KOPT-K1 (cell line): Measurements from ENCODE around the gene ARHGEF28.

ENCODE experiments used
- H3K27ac ChIP-seq: fragments of 200-600 bp; sonication (generic); 2 replicates; pipeline ENCODE4 v1.5.1; 2016; ENCODE audit warnings: antibody characterized with exemption, mild to moderate bottlenecking, low read depth, low read length; ENCODE audit not compliant: poor library complexity, severe bottlenecking
- H3K36me3 ChIP-seq: fragments of 200-600 bp; sonication (generic); 2 replicates; pipeline ENCODE4 v1.5.1; 2017; ENCODE audit warnings: antibody characterized with exemption, mild to moderate bottlenecking, low read length, moderate library complexity; ENCODE audit not compliant: insufficient read depth
- H3K9me3 ChIP-seq: fragments of 200-600 bp; sonication (generic); 2 replicates; pipeline ENCODE4 v1.5.1; 2017; ENCODE audit warnings: antibody characterized with exemption, low read length, mild to moderate bottlenecking; ENCODE audit not compliant: insufficient read depth, poor library complexity, severe bottlenecking

The ARHGEF28 gene

GRCh38 chr5:73858776-73859175, 232.8 kb downstream of the ARHGEF28 start:
- H3K36me3 ChIP-seq = no peaks in the 10 kb centered on the region
- H3K9me3 ChIP-seq = no peaks in the 10 kb centered on the region
- no peak overlapping the region for H3K27ac ChIP-seq

- Histone ChIP-seq H3K9me3 (no peaks in the 10 kb centered on the region), H3K36me3 (no peaks in the 10 kb centered on the region), H3K27ac (no peak overlapping the region)
Observed at GRCh38 chr5:73859696-73860095, 233.7 kb downstream of the ARHGEF28 start.

GRCh38 chr5:73861313-73861988, 235.5 kb downstream of the ARHGEF28 start:
- Histone ChIP-seq H3K36me3 (no peaks in the 10 kb centered on the region), H3K27ac (no peak overlapping the region), H3K9me3 (no peaks in the 10 kb centered on the region)

GRCh38 chr5:73862796-73863195, 236.8 kb downstream of the ARHGEF28 start:
- H3K27ac ChIP-seq = no peak overlapping the region
- H3K36me3 ChIP-seq = no peaks in the 10 kb centered on the region
- no peaks in the 10 kb centered on the region for H3K9me3 ChIP-seq

GRCh38 chr5:73863876-73864275, 237.9 kb downstream of the ARHGEF28 start:
- Histone ChIP-seq H3K27ac (no peak overlapping the region), H3K36me3 (no peaks in the 10 kb centered on the region), H3K9me3 (no peaks in the 10 kb centered on the region)

- no peaks in the 10 kb centered on the region for H3K9me3 ChIP-seq
- H3K27ac ChIP-seq = no peak overlapping the region
- H3K36me3 ChIP-seq = no peaks in the 10 kb centered on the region
Observed at GRCh38 chr5:73865315-73865714, 239.3 kb downstream of the ARHGEF28 start.

GRCh38 chr5:73867345-73868335, 241.6 kb downstream of the ARHGEF28 start:
- H3K9me3 ChIP-seq = no peaks in the 10 kb centered on the region
- H3K36me3 ChIP-seq = no peaks in the 10 kb centered on the region
- H3K27ac ChIP-seq = no peak overlapping the region

GRCh38 chr5:73883646-73884045, 257.6 kb downstream of the ARHGEF28 start:
- Histone ChIP-seq H3K9me3 (no peaks in the 10 kb centered on the region), H3K27ac (no peak overlapping the region), H3K36me3 (no peaks in the 10 kb centered on the region)

- no peak overlapping the region for H3K27ac ChIP-seq
- H3K9me3 ChIP-seq = no peaks in the 10 kb centered on the region
- H3K36me3 ChIP-seq = no peaks in the 10 kb centered on the region
Observed at GRCh38 chr5:73887688-73888087, 261.7 kb downstream of the ARHGEF28 start.

GRCh38 chr5:73890569-73890968, 264.6 kb downstream of the ARHGEF28 start:
- H3K27ac ChIP-seq = no peak overlapping the region
- H3K9me3 ChIP-seq = no peaks in the 10 kb centered on the region
- H3K36me3 ChIP-seq = no peaks in the 10 kb centered on the region

- no peak overlapping the region for H3K27ac ChIP-seq
- no peaks in the 10 kb centered on the region for H3K36me3 ChIP-seq
- no peaks in the 10 kb centered on the region for H3K9me3 ChIP-seq
Observed at GRCh38 chr5:73892218-73892617, 266.2 kb downstream of the ARHGEF28 start.

- no peaks in the 10 kb centered on the region for H3K9me3 ChIP-seq
- H3K27ac ChIP-seq = no peak overlapping the region
Observed at GRCh38 chr5:73892806-73893205, 266.8 kb downstream of the ARHGEF28 start.

GRCh38 chr5:73893813-73894212, 267.8 kb downstream of the ARHGEF28 start:
- Histone ChIP-seq H3K9me3 (no peaks in the 10 kb centered on the region), H3K27ac (no peak overlapping the region), H3K36me3 (no peaks in the 10 kb centered on the region)

More at GRCh38 chr5:73892806-73893205, 266.8 kb downstream of the ARHGEF28 start:
- H3K36me3 ChIP-seq = no peaks in the 10 kb centered on the region

- H3K9me3 ChIP-seq = no peaks in the 10 kb centered on the region
- no peaks in the 10 kb centered on the region for H3K36me3 ChIP-seq
- no peak overlapping the region for H3K27ac ChIP-seq
Observed at GRCh38 chr5:73894860-73895259, 268.9 kb downstream of the ARHGEF28 start.

GRCh38 chr5:73895471-73895870, 269.5 kb downstream of the ARHGEF28 start:
- no peak overlapping the region for H3K27ac ChIP-seq
- no peaks in the 10 kb centered on the region for H3K9me3 ChIP-seq
- H3K36me3 ChIP-seq = no peaks in the 10 kb centered on the region
